NAMALWA (cell line): Measurements from ENCODE around the gene ITGA11.

ENCODE experiments used
- DNase-seq: peaks from one replicate; pipeline ENCODE4 v3.0.0-alpha.2; 2015; ENCODE audit warnings: low spot score

Gene ITGA11

GRCh38 chr15:68431792-68432401, at the start of gene ITGA11:
Gene ITGA11, minus strand, starts transcription at chr15:68432163. Its CDS starts 97 bp downstream, at chr15:68432066.
- peak; percentile 28 for DNase-seq

- no peak for DNase-seq
These were observed 49.4 kb upstream of the ITGA11 start for GRCh38 chr15:68481321-68481720.

GRCh38 chr15:68480296-68480695, 48.3 kb upstream of the ITGA11 start:
- no peak for DNase-seq

- DNase-seq: no peak
These were observed 47.9 kb upstream of the ITGA11 start for GRCh38 chr15:68479870-68480269.

- DNase-seq: no peak
These were observed 47.4 kb upstream of the ITGA11 start for GRCh38 chr15:68479406-68479805.

GRCh38 chr15:68478853-68479252, 46.9 kb upstream of the ITGA11 start:
- DNase-seq: no peak

- no peak for DNase-seq
These were observed 43.5 kb upstream of the ITGA11 start for GRCh38 chr15:68475449-68475848.

GRCh38 chr15:68471541-68471940, 39.6 kb upstream of the ITGA11 start:
- no peak for DNase-seq

- no peak for DNase-seq
These were observed 39.0 kb upstream of the ITGA11 start for GRCh38 chr15:68470976-68471375.

GRCh38 chr15:68470049-68470742, 38.2 kb upstream of the ITGA11 start:
- DNase-seq: no peak

GRCh38 chr15:68469162-68470048, 37.4 kb upstream of the ITGA11 start:
- DNase-seq: no peak

GRCh38 chr15:68466876-68467275, 34.9 kb upstream of the ITGA11 start:
- no peak for DNase-seq

GRCh38 chr15:68465861-68466560, 34.0 kb upstream of the ITGA11 start:
- DNase-seq: no peak

GRCh38 chr15:68464448-68465090, 32.6 kb upstream of the ITGA11 start:
- no peak for DNase-seq

GRCh38 chr15:68463996-68464395, 32.0 kb upstream of the ITGA11 start:
- DNase-seq: no peak

- no peak for DNase-seq
These were observed 31.5 kb upstream of the ITGA11 start for GRCh38 chr15:68463444-68463843.

- no peak for DNase-seq
These were observed 28.2 kb upstream of the ITGA11 start for GRCh38 chr15:68460166-68460565.

- no peak for DNase-seq
These were observed 18.2 kb upstream of the ITGA11 start for GRCh38 chr15:68450192-68450591.

GRCh38 chr15:68449389-68449788, 17.4 kb upstream of the ITGA11 start:
- no peak for DNase-seq

- DNase-seq: no peak
These were observed 16.2 kb upstream of the ITGA11 start for GRCh38 chr15:68447976-68448755.

- DNase-seq: no peak
These were observed 15.2 kb upstream of the ITGA11 start for GRCh38 chr15:68447209-68447608.
